DOHH2 (cell line): ENCODE results near the gene OTOL1.

Experiments used
- EZH2phosphoT487 ChIP-seq: fragments of 200-600 bp; sonication (generic); IDR thresholded peaks from 2 replicates; pipeline ENCODE4 v1.6.1; 2017; ENCODE audit warnings: borderline replicate concordance, mild to moderate bottlenecking, antibody characterized with exemption, low read length, moderate library complexity, mixed read lengths
- TF ChIP-seq, protein P1 (sequence below): fragments of 200-600 bp; sonication (generic); IDR thresholded peaks from one replicate; pipeline ENCODE4 v1.5.1; 2014; ENCODE audit warnings: antibody characterized with exemption, mild to moderate bottlenecking, low read depth, low read length; ENCODE audit not compliant: poor library complexity, severe bottlenecking

DNA sequence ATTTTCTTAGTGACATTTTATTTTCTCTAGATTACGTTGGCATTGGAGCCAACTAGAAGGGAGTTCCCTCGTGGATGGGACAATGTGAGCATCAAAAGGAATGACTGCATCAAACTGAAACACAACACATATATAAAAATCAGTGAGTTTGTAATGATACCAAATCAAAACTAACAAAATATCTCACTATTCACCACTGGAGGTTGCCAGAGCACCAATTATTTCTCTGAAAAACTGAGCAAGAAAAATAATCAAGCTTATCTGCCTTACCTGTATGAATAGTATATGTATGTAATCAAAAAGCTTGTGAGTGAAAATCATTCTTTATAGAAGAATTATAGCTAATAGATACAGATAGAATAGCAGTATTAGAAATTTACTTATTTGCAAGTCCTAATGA is 46.8 kb upstream of the OTOL1 start:
- TF ChIP-seq, protein P1, sequence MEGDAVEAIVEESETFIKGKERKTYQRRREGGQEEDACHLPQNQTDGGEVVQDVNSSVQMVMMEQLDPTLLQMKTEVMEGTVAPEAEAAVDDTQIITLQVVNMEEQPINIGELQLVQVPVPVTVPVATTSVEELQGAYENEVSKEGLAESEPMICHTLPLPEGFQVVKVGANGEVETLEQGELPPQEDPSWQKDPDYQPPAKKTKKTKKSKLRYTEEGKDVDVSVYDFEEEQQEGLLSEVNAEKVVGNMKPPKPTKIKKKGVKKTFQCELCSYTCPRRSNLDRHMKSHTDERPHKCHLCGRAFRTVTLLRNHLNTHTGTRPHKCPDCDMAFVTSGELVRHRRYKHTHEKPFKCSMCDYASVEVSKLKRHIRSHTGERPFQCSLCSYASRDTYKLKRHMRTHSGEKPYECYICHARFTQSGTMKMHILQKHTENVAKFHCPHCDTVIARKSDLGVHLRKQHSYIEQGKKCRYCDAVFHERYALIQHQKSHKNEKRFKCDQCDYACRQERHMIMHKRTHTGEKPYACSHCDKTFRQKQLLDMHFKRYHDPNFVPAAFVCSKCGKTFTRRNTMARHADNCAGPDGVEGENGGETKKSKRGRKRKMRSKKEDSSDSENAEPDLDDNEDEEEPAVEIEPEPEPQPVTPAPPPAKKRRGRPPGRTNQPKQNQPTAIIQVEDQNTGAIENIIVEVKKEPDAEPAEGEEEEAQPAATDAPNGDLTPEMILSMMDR, result no peak
- no peak for TF ChIP-seq EZH2phosphoT487
